PFSK-1 (cell line): ENCODE data around the gene SPATS2L.

Experiments
- FOXP2 ChIP-seq: optimal IDR thresholded peaks from 2 replicates; pipeline ENCODE3; 2011; ENCODE audit warnings: borderline replicate concordance, control low read depth, inconsistent platforms; ENCODE audit not compliant: insufficient read depth; ENCODE audit errors: extremely low read length, extremely low read depth
- POLR2AphosphoS5 ChIP-seq: IDR thresholded peaks from 2 replicates; pipeline ENCODE4 v1.6.1; 2012; ENCODE audit warnings: low read depth, mild to moderate bottlenecking, control low read depth, low read length, moderate library complexity
- SIN3A ChIP-seq: IDR thresholded peaks from 2 replicates; pipeline ENCODE4 v1.6.1; 2012; ENCODE audit warnings: mild to moderate bottlenecking, low read length, moderate library complexity, borderline replicate concordance; ENCODE audit not compliant: insufficient read depth
- TAF1 ChIP-seq: IDR thresholded peaks from 2 replicates; pipeline ENCODE4 v1.6.1; 2012; ENCODE audit warnings: low read length, control low read depth, borderline replicate concordance; ENCODE audit not compliant: insufficient read depth
- TF ChIP-seq, protein P1 (sequence below), 2 experiments: IDR thresholded peaks; 2 replicates each; pipeline versions ENCODE4 v1.6.1 to v1.8.0; 2011 to 2012; ENCODE audit warnings: low read depth in 2 of 2, low read length in 2 of 2, control low read depth in 1 of 2, inconsistent platforms in 1 of 2, mild to moderate bottlenecking in 1 of 2, moderate library complexity in 1 of 2; ENCODE audit not compliant: insufficient read depth in 1 of 2

The SPATS2L gene

DNA sequence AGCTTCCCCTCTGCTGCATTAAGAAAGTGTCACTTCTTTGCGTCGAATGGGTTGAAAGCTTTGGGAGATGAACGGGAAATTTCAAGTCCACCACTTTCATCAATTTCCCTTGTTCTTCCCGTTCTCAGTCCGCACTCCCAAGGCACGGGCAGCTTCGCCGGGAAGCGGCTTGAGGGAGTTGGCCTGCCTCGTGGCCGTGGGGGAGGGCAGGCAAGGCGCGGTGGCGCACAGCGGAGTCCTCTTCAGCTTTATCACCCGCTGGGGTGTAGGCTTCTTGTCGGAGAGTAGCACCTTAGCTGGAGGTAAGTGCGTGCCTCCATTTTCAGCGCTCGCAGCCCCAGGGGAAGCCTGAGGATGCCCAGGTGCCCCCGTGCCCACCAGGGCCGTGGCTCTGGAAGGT is 183.5 kb downstream of the SPATS2L start:
- TF ChIP-seq, protein P1, sequence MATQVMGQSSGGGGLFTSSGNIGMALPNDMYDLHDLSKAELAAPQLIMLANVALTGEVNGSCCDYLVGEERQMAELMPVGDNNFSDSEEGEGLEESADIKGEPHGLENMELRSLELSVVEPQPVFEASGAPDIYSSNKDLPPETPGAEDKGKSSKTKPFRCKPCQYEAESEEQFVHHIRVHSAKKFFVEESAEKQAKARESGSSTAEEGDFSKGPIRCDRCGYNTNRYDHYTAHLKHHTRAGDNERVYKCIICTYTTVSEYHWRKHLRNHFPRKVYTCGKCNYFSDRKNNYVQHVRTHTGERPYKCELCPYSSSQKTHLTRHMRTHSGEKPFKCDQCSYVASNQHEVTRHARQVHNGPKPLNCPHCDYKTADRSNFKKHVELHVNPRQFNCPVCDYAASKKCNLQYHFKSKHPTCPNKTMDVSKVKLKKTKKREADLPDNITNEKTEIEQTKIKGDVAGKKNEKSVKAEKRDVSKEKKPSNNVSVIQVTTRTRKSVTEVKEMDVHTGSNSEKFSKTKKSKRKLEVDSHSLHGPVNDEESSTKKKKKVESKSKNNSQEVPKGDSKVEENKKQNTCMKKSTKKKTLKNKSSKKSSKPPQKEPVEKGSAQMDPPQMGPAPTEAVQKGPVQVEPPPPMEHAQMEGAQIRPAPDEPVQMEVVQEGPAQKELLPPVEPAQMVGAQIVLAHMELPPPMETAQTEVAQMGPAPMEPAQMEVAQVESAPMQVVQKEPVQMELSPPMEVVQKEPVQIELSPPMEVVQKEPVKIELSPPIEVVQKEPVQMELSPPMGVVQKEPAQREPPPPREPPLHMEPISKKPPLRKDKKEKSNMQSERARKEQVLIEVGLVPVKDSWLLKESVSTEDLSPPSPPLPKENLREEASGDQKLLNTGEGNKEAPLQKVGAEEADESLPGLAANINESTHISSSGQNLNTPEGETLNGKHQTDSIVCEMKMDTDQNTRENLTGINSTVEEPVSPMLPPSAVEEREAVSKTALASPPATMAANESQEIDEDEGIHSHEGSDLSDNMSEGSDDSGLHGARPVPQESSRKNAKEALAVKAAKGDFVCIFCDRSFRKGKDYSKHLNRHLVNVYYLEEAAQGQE (IDR thresholded peaks at IDR 0.05; ENCODE audit: insufficient read depth in 1 of 2, low read depth in 2 of 2, low read length in 2 of 2): no peak
- TF ChIP-seq POLR2AphosphoS5: no peak
- TF ChIP-seq FOXP2: no peak
- no peak for TF ChIP-seq TAF1
- TF ChIP-seq SIN3A: no peak

- no peak for TF ChIP-seq SIN3A
- no peak for TF ChIP-seq TAF1
- TF ChIP-seq FOXP2: no peak
- TF ChIP-seq, protein P1 (IDR thresholded peaks at IDR 0.05; ENCODE audit: insufficient read depth in 1 of 2, low read depth in 2 of 2, low read length in 2 of 2): no peak
- TF ChIP-seq POLR2AphosphoS5: no peak
Observed at GRCh38 chr2:200492656-200493055, 186.2 kb downstream of the SPATS2L start.

- TF ChIP-seq SIN3A: no peak
Observed at GRCh38 chr2:200494048-200494447, 187.6 kb downstream of the SPATS2L start.

DNA sequence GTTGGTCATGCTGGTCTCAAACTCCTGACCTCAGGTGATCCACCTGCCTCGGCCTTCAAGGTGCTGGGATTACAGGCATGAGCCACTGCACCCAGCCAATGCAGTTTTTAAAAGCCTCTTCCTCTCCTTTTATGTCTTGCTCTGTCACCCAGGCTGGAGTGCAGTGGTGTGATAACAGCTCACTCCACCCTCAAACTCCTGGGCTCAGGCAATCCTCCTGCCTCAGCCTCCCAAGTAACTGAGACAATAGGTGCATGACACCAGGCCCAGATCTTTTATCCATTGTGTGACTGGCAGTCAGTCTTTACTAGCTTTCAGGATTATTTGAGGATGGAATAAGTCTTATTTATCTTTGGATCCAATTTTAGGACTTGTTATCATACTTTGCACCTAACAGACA is 190.2 kb downstream of the SPATS2L start:
- TF ChIP-seq, protein P1 (IDR thresholded peaks at IDR 0.05; ENCODE audit: insufficient read depth in 1 of 2, low read depth in 2 of 2, low read length in 2 of 2): no peak
- no peak for TF ChIP-seq TAF1
- TF ChIP-seq SIN3A: no peak
- no peak for TF ChIP-seq POLR2AphosphoS5
- no peak for TF ChIP-seq FOXP2

- no peak for TF ChIP-seq SIN3A
- TF ChIP-seq, protein P1 (IDR thresholded peaks at IDR 0.05; ENCODE audit: insufficient read depth in 1 of 2, low read depth in 2 of 2, low read length in 2 of 2): no peak
- no peak for TF ChIP-seq TAF1
- TF ChIP-seq POLR2AphosphoS5: no peak
Observed at GRCh38 chr2:200498402-200499162, 192.1 kb downstream of the SPATS2L start.
